H9 (cell line): ENCODE data around the gene ROBO4. TPM values are rescaled to one million over a fixed set of nuclear protein-coding genes. Genes with fewer than 3 reads are reported as not detected.

Experiments used
- DNase-seq: peaks from one replicate; pipeline ENCODE4 v3.0.0-alpha.2; 2017
- H2AFZ ChIP-seq: one replicate; pipeline ENCODE4 v1.6.1; 2013; ENCODE audit warnings: mild to moderate bottlenecking, low read length, control low read depth, moderate library complexity
- H2AK5ac ChIP-seq: 2 replicates; pipeline ENCODE4 v1.6.1; 2013; ENCODE audit warnings: low read length, control low read depth, mixed read lengths; ENCODE audit not compliant: insufficient read length
- H2BK120ac ChIP-seq: one replicate; pipeline ENCODE4 v1.6.1; 2013; ENCODE audit warnings: low read depth, mild to moderate bottlenecking, low read length, control low read depth, inconsistent platforms; ENCODE audit not compliant: poor library complexity, severe bottlenecking
- H2BK12ac ChIP-seq: 2 replicates; pipeline ENCODE4 v1.6.1; 2013; ENCODE audit warnings: low read length, control low read depth, mixed read lengths, low read depth; ENCODE audit not compliant: insufficient read length
- H2BK15ac ChIP-seq: 2 replicates; pipeline ENCODE4 v1.6.1; 2013; ENCODE audit warnings: low read depth, low read length, control low read depth
- H2BK20ac ChIP-seq: one replicate; pipeline ENCODE4 v1.6.1; 2013; ENCODE audit warnings: low read depth, mild to moderate bottlenecking, low read length, control low read depth, inconsistent platforms; ENCODE audit not compliant: poor library complexity, severe bottlenecking
- H2BK5ac ChIP-seq: 2 replicates; pipeline ENCODE4 v1.6.1; 2013; ENCODE audit warnings: low read length, control low read depth, mixed read lengths; ENCODE audit not compliant: insufficient read length
- H3K14ac ChIP-seq: 2 replicates; pipeline ENCODE4 v1.6.1; 2013; ENCODE audit warnings: low read length, control low read depth; ENCODE audit not compliant: insufficient read depth
- H3K18ac ChIP-seq: 2 replicates; pipeline ENCODE4 v1.6.1; 2013; ENCODE audit warnings: low read depth, mild to moderate bottlenecking, mixed read lengths, low read length, control low read depth; ENCODE audit not compliant: insufficient read length
- H3K23ac ChIP-seq: 2 replicates; pipeline ENCODE4 v1.6.1; 2013; ENCODE audit warnings: low read length, control low read depth, mixed read lengths, low read depth; ENCODE audit not compliant: insufficient read length
- H3K23me2 ChIP-seq: 2 replicates; pipeline ENCODE4 v1.6.1; 2013; ENCODE audit warnings: low read depth, mild to moderate bottlenecking, mixed read lengths, low read length, control low read depth; ENCODE audit not compliant: insufficient read length, poor library complexity, severe bottlenecking
- H3K27ac ChIP-seq: 2 replicates; pipeline ENCODE4 v1.5.1; 2013; ENCODE audit warnings: low read length, control low read depth, mixed read lengths, low read depth; ENCODE audit not compliant: insufficient read length
- H3K27me3 ChIP-seq: 2 replicates; pipeline ENCODE4 v1.6.1; 2013; ENCODE audit warnings: low read length, control low read depth, inconsistent platforms; ENCODE audit not compliant: insufficient read depth
- H3K4ac ChIP-seq: 2 replicates; pipeline ENCODE4 v1.6.1; 2013; ENCODE audit warnings: low read depth, mild to moderate bottlenecking, control low read depth, inconsistent platforms, low read length, moderate library complexity
- H3K4me1 ChIP-seq: 2 replicates; pipeline ENCODE4 v1.6.1; 2013; ENCODE audit warnings: low read length, control low read depth, inconsistent platforms; ENCODE audit not compliant: insufficient read depth
- H3K4me2 ChIP-seq: 2 replicates; pipeline ENCODE4 v1.6.1; 2013; ENCODE audit warnings: low read length, control low read depth, mixed read lengths; ENCODE audit not compliant: insufficient read length, insufficient read depth
- H3K56ac ChIP-seq: 2 replicates; pipeline ENCODE4 v1.6.1; 2013; ENCODE audit warnings: low read depth, mild to moderate bottlenecking, mixed read lengths, low read length, control low read depth; ENCODE audit not compliant: insufficient read length
- H3K79me1 ChIP-seq: 2 replicates; pipeline ENCODE4 v1.6.1; 2013; ENCODE audit warnings: low read depth, mild to moderate bottlenecking, moderate library complexity, low read length, control low read depth, inconsistent platforms; ENCODE audit not compliant: insufficient read depth, poor library complexity, severe bottlenecking
- H3K79me2 ChIP-seq: 2 replicates; pipeline ENCODE4 v1.6.1; 2013; ENCODE audit warnings: low read length, control low read depth, inconsistent platforms; ENCODE audit not compliant: insufficient read depth
- H3K9ac ChIP-seq: 2 replicates; pipeline ENCODE4 v1.6.1; 2013; ENCODE audit warnings: low read length, control low read depth, mixed read lengths; ENCODE audit not compliant: insufficient read length; ENCODE audit errors: extremely low read depth
- H3K9me3 ChIP-seq: one replicate; pipeline ENCODE4 v1.6.1; 2013; ENCODE audit warnings: low read depth, low read length, inconsistent platforms; ENCODE audit not compliant: control insufficient read depth
- H3T11ph ChIP-seq: one replicate; pipeline ENCODE4 v1.6.1; 2013; ENCODE audit warnings: mild to moderate bottlenecking, low read length, control low read depth, inconsistent platforms
- H4K20me1 ChIP-seq: one replicate; pipeline ENCODE4 v1.6.1; 2013; ENCODE audit not compliant: control insufficient read depth, insufficient read length, insufficient read depth
- H4K5ac ChIP-seq: 2 replicates; pipeline ENCODE4 v1.6.1; 2013; ENCODE audit warnings: low read depth, mild to moderate bottlenecking, mixed read lengths, low read length, control low read depth; ENCODE audit not compliant: insufficient read length
- H4K8ac ChIP-seq: replicated peaks from 2 replicates; pipeline ENCODE4 v1.6.1; 2013; ENCODE audit warnings: low read length, control low read depth, mixed read lengths, low read depth; ENCODE audit not compliant: insufficient read length
- H4K91ac ChIP-seq: 2 replicates; pipeline ENCODE4 v1.6.1; 2013; ENCODE audit warnings: low read depth, mild to moderate bottlenecking, moderate library complexity, mixed read lengths, low read length, control low read depth; ENCODE audit not compliant: insufficient read length
- H3K27ac Mint-ChIP-seq, 3 experiments: 2 replicates in 2 of 3; 3 replicates in 1 of 3; pipeline ENCODE4 v1.8.0; 2020 to 2021; ENCODE audit warnings: mixed read lengths in 3 of 3, mild to moderate bottlenecking in 1 of 3, moderate library complexity in 1 of 3
- H3K27me3 Mint-ChIP-seq: 2 replicates; pipeline ENCODE4 v1.8.0; 2021; ENCODE audit warnings: low read depth, mild to moderate bottlenecking, moderate library complexity, mixed read lengths
- H3K36me3 Mint-ChIP-seq, 3 experiments: 2 replicates in 2 of 3; 3 replicates in 1 of 3; pipeline ENCODE4 v1.8.0; 2020 to 2021; ENCODE audit warnings: low read depth in 3 of 3, mixed read lengths in 3 of 3; ENCODE audit not compliant: insufficient read depth in 1 of 3
- H3K4me1 Mint-ChIP-seq, 2 experiments: 2 replicates each; pipeline ENCODE4 v1.8.0; 2020; ENCODE audit warnings: mixed read lengths in 2 of 2
- H3K4me3 Mint-ChIP-seq, 2 experiments: 2 replicates in 1 of 2; 3 replicates in 1 of 2; pipeline ENCODE4 v1.8.0; 2020 to 2021; ENCODE audit warnings: mild to moderate bottlenecking in 2 of 2, mixed read lengths in 2 of 2, moderate library complexity in 1 of 2
- H3K9me3 Mint-ChIP-seq, 2 experiments: 2 replicates in 1 of 2; 3 replicates in 1 of 2; pipeline ENCODE4 v1.8.0; 2020; ENCODE audit warnings: mild to moderate bottlenecking in 2 of 2, mixed read lengths in 2 of 2, moderate library complexity in 1 of 2
- CTCF ChIP-seq: fragments of 200-600 bp; sonication (generic); conservative IDR thresholded peaks from 3 replicates; pipeline ENCODE4 v1.8.0; 2021; ENCODE audit warnings: antibody characterized with exemption, mild to moderate bottlenecking
- WGBS: extraction: QIAGEN DNeasy Blood & Tissue Kit; methylation state at CpG from one replicate; pipeline ENCODE4 v1.1.7; 2013; ENCODE audit warnings: missing lambda C conversion rate, low lambda C conversion rate, mixed read lengths; ENCODE audit not compliant: insufficient read length; ENCODE audit errors: extremely low coverage; 5-methylcytosine and 5-hydroxymethylcytosine counted together
- total RNA-seq: library from RNA; stranded (reverse); gene quantifications from 2 replicates; pipeline ENCODE4 v1.2.1, GENCODE V29; 2021

ROBO4 gene
- total RNA-seq, 1 experiment from 2014 or later = not detected

DNA sequence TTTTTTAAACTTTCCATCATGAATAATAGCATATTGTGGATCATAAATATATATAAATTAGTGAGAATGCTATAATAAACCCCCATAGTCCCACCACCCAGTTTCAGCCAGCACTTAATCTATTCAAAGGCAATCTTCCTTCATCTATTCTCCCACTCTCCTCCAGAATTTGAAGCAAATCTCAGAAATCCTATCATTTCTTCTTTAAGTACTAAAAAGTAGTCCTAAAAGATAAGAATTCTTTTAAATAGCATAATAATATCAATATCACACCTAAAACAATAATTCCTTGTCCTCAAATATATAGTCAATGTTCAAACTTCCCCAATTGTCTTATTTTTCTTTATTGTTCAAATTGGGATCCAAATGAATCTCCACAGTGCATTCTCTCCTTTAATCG, 57.0 kb downstream of the ROBO4 start:
- no peak overlapping the region for H2BK15ac ChIP-seq
- H3K14ac ChIP-seq = no peak overlapping the region
- no peaks in the 10 kb centered on the region; the same call in 1 of the 2 replicates for H3K4me1 ChIP-seq
- H4K5ac ChIP-seq = no peak overlapping the region
- DNase-seq = no peak
- no peaks in the 10 kb centered on the region for H3K36me3 Mint-ChIP-seq
- TF ChIP-seq CTCF = no peak
- H3K27ac Mint-ChIP-seq = no peak overlapping the region
- peaks cover 11 to 50% of the 10 kb centered on the region in 2 experiments for H3K4me1 Mint-ChIP-seq
- no peak overlapping the region for H2BK20ac ChIP-seq
- H3K27ac ChIP-seq = no peak overlapping the region
- peaks cover 79% of the 10 kb centered on the region for H3K27me3 ChIP-seq
- H2AK5ac ChIP-seq = no peak overlapping the region
- H4K20me1 ChIP-seq = no peaks in the 10 kb centered on the region
- no peak overlapping the region for H2BK12ac ChIP-seq
- no peak overlapping the region for H2AFZ ChIP-seq
- H3K4ac ChIP-seq = no peak overlapping the region
- no peak overlapping the region for H3K4me3 Mint-ChIP-seq
- no peak overlapping the region for H3T11ph ChIP-seq
- peaks cover 0 to 2% of the 10 kb centered on the region in 2 experiments; a peak in 2 of 5 replicates for H3K9me3 Mint-ChIP-seq
- H4K8ac ChIP-seq = no peak overlapping the region
- WGBS = no CpG with 5 or more reads among the region's 1 CpG
- H3K56ac ChIP-seq = no peak overlapping the region
- no peaks in the 10 kb centered on the region for H3K9me3 ChIP-seq
- H3K23me2 ChIP-seq = peaks cover 3% of the 10 kb centered on the region
- peaks cover 31% of the 10 kb centered on the region for H3K27me3 Mint-ChIP-seq
- no peak overlapping the region for H2BK5ac ChIP-seq
- H3K23ac ChIP-seq = no peak overlapping the region
- no peak overlapping the region for H3K9ac ChIP-seq
- no peak overlapping the region for H2BK120ac ChIP-seq
- no peak overlapping the region for H3K4me2 ChIP-seq
- H4K91ac ChIP-seq = no peak overlapping the region
- H3K79me2 ChIP-seq = no peaks in the 10 kb centered on the region
- H3K79me1 ChIP-seq = no peaks in the 10 kb centered on the region
- H3K18ac ChIP-seq = no peak overlapping the region
